PC-3 (cell line): Measurements from ENCODE around the gene NFIC. TPM values are rescaled to one million over a fixed set of nuclear protein-coding genes. Genes with fewer than 3 reads are reported as not detected.

Source experiments
- ATAC-seq: fragments of 200-7000 bp; cut with Tn5 transposase; 2 replicates; pipeline ENCODE4 v1.9.1; 2020; ENCODE audit warnings: mild to moderate bottlenecking, moderate library complexity
- BruUV-seq: library from RNA; stranded (reverse); fragments of 400-500 nt; replicated peaks from 2 replicates; lab custom pipeline; 2021; lab: Mats Ljungman, UMichigan
- CTCF ChIA-PET: fragments of 300-600 bp; sonication (Branson Sonifier 250); formaldehyde crosslinking; loops from one replicate; lab custom pipeline; 2022; ENCODE audit warnings: antibody characterized with exemption; lab: Charles Lee
- POLR2A ChIA-PET: fragments of 300-600 bp; sonication (Branson Sonifier 250); formaldehyde crosslinking; loops from one replicate; lab custom pipeline; 2022; ENCODE audit warnings: antibody characterized with exemption; ENCODE audit not compliant: unreplicated experiment; lab: Charles Lee
- DNase-seq: peaks from one replicate; pipeline ENCODE4 v3.0.0-alpha.2; 2015
- H2AFZ ChIP-seq: fragments of 300-600 bp; sonication (generic); 2 replicates; pipeline ENCODE4 v1.6.0; 2016; ENCODE audit warnings: antibody characterized with exemption, low read length
- H3F3A ChIP-seq: fragments of 300-600 bp; sonication (generic); one replicate; pipeline ENCODE4 v1.6.0; 2017; ENCODE audit warnings: antibody characterized with exemption, low read length, control low read depth, mild to moderate bottlenecking; ENCODE audit not compliant: unreplicated experiment
- H3K27ac ChIP-seq: fragments of 300-600 bp; sonication (generic); 2 replicates; pipeline ENCODE4 v1.5.1; 2016; ENCODE audit warnings: mild to moderate bottlenecking, low read length
- H3K27me3 ChIP-seq: fragments of 300-600 bp; sonication (generic); 2 replicates; pipeline ENCODE4 v1.6.1; 2016; ENCODE audit warnings: low read length, mixed read lengths
- H3K36me3 ChIP-seq: fragments of 300-600 bp; sonication (generic); 2 replicates; pipeline ENCODE4 v1.6.1; 2016; ENCODE audit warnings: low read depth, mixed run types, low read length, mixed read lengths
- H3K4me1 ChIP-seq: fragments of 300-600 bp; sonication (generic); 2 replicates; pipeline ENCODE4 v1.5.1; 2016; ENCODE audit warnings: low read length; ENCODE audit not compliant: insufficient read depth
- H3K4me2 ChIP-seq: fragments of 300-600 bp; sonication (generic); 2 replicates; pipeline ENCODE4 v1.6.0; 2016; ENCODE audit warnings: low read length
- H3K4me3 ChIP-seq: fragments of 300-600 bp; sonication (generic); 2 replicates; pipeline ENCODE4 v1.5.1; 2016; ENCODE audit warnings: mild to moderate bottlenecking, low read length, mixed read lengths
- H3K79me2 ChIP-seq: fragments of 300-600 bp; sonication (generic); 2 replicates; pipeline ENCODE4 v1.6.1; 2017; ENCODE audit warnings: low read length, mixed read lengths
- H3K9ac ChIP-seq: fragments of 300-600 bp; sonication (generic); 2 replicates; pipeline ENCODE4 v1.6.0; 2016; ENCODE audit warnings: mild to moderate bottlenecking, low read length
- H3K9me2 ChIP-seq: fragments of 300-600 bp; sonication (generic); replicated peaks from 2 replicates; pipeline ENCODE4 v1.6.1; 2016; ENCODE audit warnings: mixed run types, low read length, mixed read lengths
- H3K9me3 ChIP-seq: fragments of 300-600 bp; sonication (generic); 2 replicates; pipeline ENCODE4 v1.6.1; 2016; ENCODE audit warnings: low read length, mixed read lengths
- H4K20me1 ChIP-seq: fragments of 300-600 bp; sonication (generic); 2 replicates; pipeline ENCODE4 v1.6.1; 2016; ENCODE audit warnings: low read length, mixed read lengths
- CTCF ChIP-seq: fragments of 300-600 bp; sonication (generic); conservative IDR thresholded peaks from 2 replicates; pipeline ENCODE4 v1.5.1; 2017; ENCODE audit warnings: antibody characterized with exemption, low read depth, mild to moderate bottlenecking, low read length
- EZH2 ChIP-seq: fragments of 300-600 bp; sonication (generic); IDR thresholded peaks from one replicate; pipeline ENCODE4 v1.6.1; 2017; ENCODE audit warnings: antibody characterized with exemption, mild to moderate bottlenecking, low read length; ENCODE audit not compliant: unreplicated experiment
- EZH2phosphoT487 ChIP-seq: fragments of 300-600 bp; sonication (generic); IDR thresholded peaks from 2 replicates; pipeline ENCODE4 v1.6.1; 2018; ENCODE audit warnings: mild to moderate bottlenecking, antibody characterized with exemption, low read length, borderline replicate concordance
- intact Hi-C: fragments of 100-400 bp; cut with micrococcal nuclease; formaldehyde crosslinking; loops from 2 replicates; pipeline ENCODE4 v1.9.0; 2023
- total RNA-seq: library from RNA; depleted of rRNA; stranded (reverse); fragments of >200 nt; gene quantifications from 2 replicates; pipeline ENCODE4 v1.2.3, GENCODE V29; 2014

Gene NFIC
- total RNA-seq, 1 experiment from 2014 or later: 31.7 TPM

- POLR2A ChIA-PET: no interaction called here
- TF ChIP-seq EZH2 (no peak), EZH2phosphoT487 (no peak), CTCF (no peak)
- Histone ChIP-seq H4K20me1 (peaks cover 4% of the 10 kb centered on the region; the same call in 1 of the 2 replicates), H3F3A (no peaks in the 10 kb centered on the region), H3K4me2 (no peak overlapping the region), H3K9me2 (no peaks in the 10 kb centered on the region), H3K4me1 (no peaks in the 10 kb centered on the region), H3K27ac (no peak overlapping the region), H3K79me2 (peaks cover 12% of the 10 kb centered on the region; the same call in 1 of the 2 replicates), H3K27me3 (no peaks in the 10 kb centered on the region), H3K36me3 (no peaks in the 10 kb centered on the region), H2AFZ (no peak overlapping the region), H3K9me3 (no peaks in the 10 kb centered on the region), H3K4me3 (no peak overlapping the region), H3K9ac (no peak overlapping the region)
- no TSS peak for BruUV-seq
- ATAC-seq (no peak), DNase-seq (no peak)
- intact Hi-C loops: no loop called here
- CTCF ChIA-PET: no interaction called here
These were observed 42.6 kb downstream of the NFIC start for GRCh38 chr19:3408996-3409345.

GRCh38 chr19:3409346-3410064 is 43.1 kb downstream of the NFIC start:
- Histone ChIP-seq H3K9ac (no peak overlapping the region), H3K4me1 (no peaks in the 10 kb centered on the region), H3K9me3 (no peaks in the 10 kb centered on the region), H2AFZ (no peak overlapping the region), H3K4me2 (no peak overlapping the region), H3K9me2 (no peaks in the 10 kb centered on the region), H3K4me3 (no peak overlapping the region), H3K27ac (no peak overlapping the region), H3K27me3 (no peaks in the 10 kb centered on the region), H3K79me2 (peaks cover 12% of the 10 kb centered on the region; the same call in 1 of the 2 replicates), H3K36me3 (no peaks in the 10 kb centered on the region), H3F3A (no peaks in the 10 kb centered on the region), H4K20me1 (peaks cover 4% of the 10 kb centered on the region; the same call in 1 of the 2 replicates)
- BruUV-seq: no TSS peak
- TF ChIP-seq EZH2phosphoT487 (no peak), EZH2 (no peak), CTCF (no peak)
- no peak for DNase-seq
- POLR2A ChIA-PET: no interaction called here
- intact Hi-C loops: no loop called here
- no peak for ATAC-seq
- CTCF ChIA-PET: no interaction called here

GRCh38 chr19:3411636-3412035 is 45.3 kb downstream of the NFIC start:
- H3K9ac ChIP-seq: no peak overlapping the region
- BruUV-seq: no TSS peak
- peaks cover 4% of the 10 kb centered on the region; the same call in 1 of the 2 replicates for H4K20me1 ChIP-seq
- intact Hi-C loops: no loop called here
- H3K79me2 ChIP-seq: peaks cover 13% of the 10 kb centered on the region; the same call in 1 of the 2 replicates
- no peaks in the 10 kb centered on the region for H3K36me3 ChIP-seq
- no peak for TF ChIP-seq CTCF
- no peak for TF ChIP-seq EZH2
- TF ChIP-seq EZH2phosphoT487: no peak
- H3F3A ChIP-seq: no peaks in the 10 kb centered on the region
- H3K4me3 ChIP-seq: no peak overlapping the region
- ATAC-seq: no peak
- ChIA-PET CTCF (no interaction called here), POLR2A (no interaction called here)
- no peaks in the 10 kb centered on the region for H3K4me1 ChIP-seq
- DNase-seq: no peak
- H3K9me2 ChIP-seq: no peaks in the 10 kb centered on the region
- no peaks in the 10 kb centered on the region for H3K27me3 ChIP-seq
- no peaks in the 10 kb centered on the region for H3K9me3 ChIP-seq
- no peak overlapping the region for H3K27ac ChIP-seq
- no peak overlapping the region for H3K4me2 ChIP-seq
- H2AFZ ChIP-seq: no peak overlapping the region
